Activated CD4-positive, alpha-beta T cell treated with anti-CD3 and anti-CD28 coated beads for 36 hours (primary cell): ENCODE measurements around the gene CHCHD3. TPM values are rescaled to one million over a fixed set of nuclear protein-coding genes. Genes with fewer than 3 reads are reported as not detected.

Source experiments
- total RNA-seq, 2 experiments: library from RNA; stranded (reverse); gene quantifications; one replicate each; pipeline ENCODE4 v1.2.3, GENCODE V29; 2021

Gene CHCHD3
- total RNA-seq, 2 experiments from 2014 or later, result 63.0 to 71.9 TPM

Other genes starting within 250 kb of the CHCHD3 start
- gene EXOC4, start 171.0 kb upstream of the CHCHD3 start, total RNA-seq, result 10 to 100 TPM; 51.9 to 90.1 TPM